ENCODE data around the gene LCE1C.

- TF ChIP-seq, protein P1, sequence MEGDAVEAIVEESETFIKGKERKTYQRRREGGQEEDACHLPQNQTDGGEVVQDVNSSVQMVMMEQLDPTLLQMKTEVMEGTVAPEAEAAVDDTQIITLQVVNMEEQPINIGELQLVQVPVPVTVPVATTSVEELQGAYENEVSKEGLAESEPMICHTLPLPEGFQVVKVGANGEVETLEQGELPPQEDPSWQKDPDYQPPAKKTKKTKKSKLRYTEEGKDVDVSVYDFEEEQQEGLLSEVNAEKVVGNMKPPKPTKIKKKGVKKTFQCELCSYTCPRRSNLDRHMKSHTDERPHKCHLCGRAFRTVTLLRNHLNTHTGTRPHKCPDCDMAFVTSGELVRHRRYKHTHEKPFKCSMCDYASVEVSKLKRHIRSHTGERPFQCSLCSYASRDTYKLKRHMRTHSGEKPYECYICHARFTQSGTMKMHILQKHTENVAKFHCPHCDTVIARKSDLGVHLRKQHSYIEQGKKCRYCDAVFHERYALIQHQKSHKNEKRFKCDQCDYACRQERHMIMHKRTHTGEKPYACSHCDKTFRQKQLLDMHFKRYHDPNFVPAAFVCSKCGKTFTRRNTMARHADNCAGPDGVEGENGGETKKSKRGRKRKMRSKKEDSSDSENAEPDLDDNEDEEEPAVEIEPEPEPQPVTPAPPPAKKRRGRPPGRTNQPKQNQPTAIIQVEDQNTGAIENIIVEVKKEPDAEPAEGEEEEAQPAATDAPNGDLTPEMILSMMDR (IDR thresholded peaks at IDR 0.05): no peak
- TF ChIP-seq POLR2A (IDR thresholded peaks at IDR 0.05): no peak
Measured at GRCh38 chr1:152817309-152817708, 10.9 kb upstream of the LCE1C start.
